Measurements from ENCODE around the gene PKD1. TPM values are rescaled to one million over a fixed set of nuclear protein-coding genes. Genes with fewer than 3 reads are reported as not detected.

The PKD1 gene
- total RNA-seq, 1 experiment from 2014 or later, result 91.5 TPM

- no peak within 1 kb of the TSS for H2AFZ ChIP-seq
- intact Hi-C loops (cut with micrococcal nuclease; ENCODE audit: unreplicated experiment), result loop anchor here (1.0 kb wide), 3 partner anchors 8 to 96 kb away; partner anchors contain the start of genes ECI1 and PGP
- peaks cover 46% of the 10 kb centered on the region for H3F3A ChIP-seq (ENCODE audit: insufficient read depth, low read depth)
- no peaks in the 10 kb centered on the region for H3K27me3 ChIP-seq (ENCODE audit: insufficient read depth, low read depth)
- peaks cover 90% of the 10 kb centered on the region for H3K79me2 ChIP-seq (ENCODE audit: low read depth)
- ChIA-PET CTCF (interaction anchor here (0.5 to 1.2 kb wide), 10 partner anchors 15 to 226 kb away, joined by 3 to 8 read pairs (median 4); partner anchors contain the start of gene ECI1), POLR2A (ENCODE audit: unreplicated experiment) (interaction anchor here (0.6 to 1.8 kb wide), 21 partner anchors 8 to 1519 kb away, joined by 3 to 16 read pairs (median 7); partner anchors contain the start of genes E4F1, GFER, KCTD5 and NTHL1)
- H3K27ac ChIP-seq, result peak within 1 kb of the TSS; percentile 73
- no TSS peak for BruUV-seq (replicated peaks)
- peak within 1 kb of the TSS; percentile 83 for H3K4me2 ChIP-seq
- TF ChIP-seq EZH2 (IDR thresholded peaks at IDR 0.05; ENCODE audit: low read depth) (no peak), CTCF (conservative IDR thresholded peaks at IDR 0.05) (no peak)
- no peaks in the 10 kb centered on the region for H3K9me3 ChIP-seq (ENCODE audit: insufficient read depth, low read depth)
- peak; percentile 99 to 100 for DNase-seq
- no peaks in the 10 kb centered on the region for H3K9me2 ChIP-seq (ENCODE audit: insufficient read depth)
- peaks cover 29% of the 10 kb centered on the region for H3K36me3 ChIP-seq (ENCODE audit: low read depth)
- H3K4me1 ChIP-seq (replicated peaks; ENCODE audit: insufficient read depth), result peaks cover 38% of the 10 kb centered on the region
- peak within 1 kb of the TSS; percentile 99 for H3K4me3 ChIP-seq
- peaks cover 79% of the 10 kb centered on the region for H4K20me1 ChIP-seq (ENCODE audit: insufficient read depth)
Observed at GRCh38 chr16:2155091-2155950, 19.6 kb upstream of the PKD1 start, which contains the start of gene TRAF7. Gene TRAF7, plus strand, starts transcription at chr16:2155782. Its CDS starts 8,139 bp downstream, at chr16:2163921.

GRCh38 chr16:2154533-2155090, 18.9 kb upstream of the PKD1 start:
- H3K36me3 ChIP-seq (ENCODE audit: low read depth), result peaks cover 29% of the 10 kb centered on the region
- peaks cover 84% of the 10 kb centered on the region for H3K79me2 ChIP-seq (ENCODE audit: low read depth)
- peaks cover 39% of the 10 kb centered on the region for H3K4me1 ChIP-seq (replicated peaks; ENCODE audit: insufficient read depth)
- TSS peak; percentile 72 for BruUV-seq (replicated peaks)
- TF ChIP-seq CTCF (conservative IDR thresholded peaks at IDR 0.05), result no peak
- TF ChIP-seq EZH2 (IDR thresholded peaks at IDR 0.05; ENCODE audit: low read depth), result no peak
- ChIA-PET POLR2A (ENCODE audit: unreplicated experiment) (interaction anchor here (0.6 to 1.8 kb wide), 9 partner anchors 19 to 528 kb away, joined by 3 to 16 read pairs (median 9); partner anchors contain the start of genes E4F1, KCTD5, PGP and PKD1), CTCF (interaction anchor here (0.6 to 1.2 kb wide), 5 partner anchors 14 to 225 kb away, joined by 3 to 6 read pairs (median 3); no protein-coding TSS in a partner anchor)
- H4K20me1 ChIP-seq (ENCODE audit: insufficient read depth), result peaks cover 80% of the 10 kb centered on the region
- H3K4me3 ChIP-seq, result peak overlapping the region; percentile 99
- H3K27ac ChIP-seq, result peak overlapping the region; percentile 73
- H2AFZ ChIP-seq, result no peak overlapping the region
- no peaks in the 10 kb centered on the region for H3K9me2 ChIP-seq (ENCODE audit: insufficient read depth)
- no peaks in the 10 kb centered on the region for H3K9me3 ChIP-seq (ENCODE audit: insufficient read depth, low read depth)
- H3K27me3 ChIP-seq (ENCODE audit: insufficient read depth, low read depth), result no peaks in the 10 kb centered on the region
- peak overlapping the region; percentile 82 for H3K4me2 ChIP-seq
- intact Hi-C loops (cut with micrococcal nuclease; ENCODE audit: unreplicated experiment), result loop anchor here (1.0 to 5.0 kb wide), 4 partner anchors 9 to 372 kb away; partner anchors contain the start of genes ECI1, NUBP2, PGP and SPSB3
- H3F3A ChIP-seq (ENCODE audit: insufficient read depth, low read depth), result peaks cover 53% of the 10 kb centered on the region
- no peak for DNase-seq
